ENCODE measurements around the gene SNED1. TPM values are rescaled to one million over a fixed set of nuclear protein-coding genes. Genes with fewer than 3 reads are reported as not detected.

The SNED1 gene
- total and polyA plus RNA-seq, 2 donors (not counting 1 experiment from before 2014, with no cell fraction given), result 27.2 to 39.5 TPM

DNA sequence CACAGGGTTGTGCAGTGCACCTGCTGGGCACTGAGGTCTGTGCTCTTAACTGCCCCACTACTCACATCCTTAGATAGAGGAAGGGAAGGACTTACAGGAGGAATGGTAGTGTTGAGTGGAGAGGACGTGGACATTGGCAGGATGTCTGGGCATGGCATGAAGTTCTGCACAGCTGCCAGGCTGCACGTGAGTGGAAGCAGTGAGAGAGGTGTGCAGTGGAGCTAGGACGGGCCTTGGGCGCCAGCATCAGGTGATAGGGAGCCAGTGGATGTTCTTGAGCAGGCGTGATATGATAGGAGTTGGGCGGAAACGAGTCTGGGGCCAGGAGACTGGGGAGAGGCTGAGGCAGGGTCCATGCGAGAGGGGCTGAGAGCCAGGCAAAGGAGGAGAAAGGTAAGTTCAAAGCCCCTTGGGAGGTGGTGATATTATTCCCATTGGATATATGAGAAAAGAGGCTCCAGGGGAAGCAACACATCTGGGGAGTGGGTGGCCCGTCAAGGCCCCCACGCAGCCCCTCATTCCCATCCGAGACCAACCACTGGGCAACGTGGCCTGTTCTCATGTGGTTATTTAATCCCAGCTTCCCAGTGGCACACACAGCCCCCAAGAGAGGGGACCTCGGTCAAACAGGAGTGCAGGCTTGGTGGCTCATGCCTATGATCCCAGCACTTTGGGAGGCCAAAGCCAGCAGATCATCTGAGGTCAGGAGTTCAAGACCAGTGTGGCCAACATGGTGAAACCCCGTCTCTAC, 45.7 kb upstream of the SNED1 start:
- Histone ChIP-seq H3K27ac (ENCODE audit: insufficient read depth, low read length) (no peak overlapping the region), H3K4me1 (ENCODE audit: control insufficient read depth, extremely low read depth, insufficient read depth, low read length) (peaks cover 2% of the 10 kb centered on the region), H2AFZ (ENCODE audit: low read length) (no peak overlapping the region), H3K79me2 (ENCODE audit: control insufficient read depth, insufficient read depth, low read length) (no peaks in the 10 kb centered on the region), H3K9ac (ENCODE audit: insufficient read depth, low read length) (no peak overlapping the region), H3K4me3 (replicated peaks in 1 of 4; ENCODE audit: control extremely low read depth in 1 of 4, insufficient read depth in 1 of 4, low read depth in 3 of 4, low read length in 4 of 4) (no peak overlapping the region), H3K4me2 (ENCODE audit: extremely low read depth, insufficient read depth, low read length) (no peak overlapping the region), H4K20me1 (ENCODE audit: control insufficient read depth, extremely low read depth, insufficient read depth, low read length) (no peaks in the 10 kb centered on the region), H3K36me3 (ENCODE audit: control insufficient read depth, insufficient read depth, low read length) (no peaks in the 10 kb centered on the region), H3K9me3 (ENCODE audit: control insufficient read depth, insufficient read depth, low read depth, low read length) (no peaks in the 10 kb centered on the region), H3K27me3 (ENCODE audit: control insufficient read depth, insufficient read depth, low read length) (peaks cover 25% of the 10 kb centered on the region)
- DNase-seq (ENCODE audit: low read depth in 2 of 2), result no peak
- TF ChIP-seq EZH2 (IDR thresholded peaks at IDR 0.05; ENCODE audit: low read length, missing control alignments), result no peak
- TF ChIP-seq, protein P1, sequence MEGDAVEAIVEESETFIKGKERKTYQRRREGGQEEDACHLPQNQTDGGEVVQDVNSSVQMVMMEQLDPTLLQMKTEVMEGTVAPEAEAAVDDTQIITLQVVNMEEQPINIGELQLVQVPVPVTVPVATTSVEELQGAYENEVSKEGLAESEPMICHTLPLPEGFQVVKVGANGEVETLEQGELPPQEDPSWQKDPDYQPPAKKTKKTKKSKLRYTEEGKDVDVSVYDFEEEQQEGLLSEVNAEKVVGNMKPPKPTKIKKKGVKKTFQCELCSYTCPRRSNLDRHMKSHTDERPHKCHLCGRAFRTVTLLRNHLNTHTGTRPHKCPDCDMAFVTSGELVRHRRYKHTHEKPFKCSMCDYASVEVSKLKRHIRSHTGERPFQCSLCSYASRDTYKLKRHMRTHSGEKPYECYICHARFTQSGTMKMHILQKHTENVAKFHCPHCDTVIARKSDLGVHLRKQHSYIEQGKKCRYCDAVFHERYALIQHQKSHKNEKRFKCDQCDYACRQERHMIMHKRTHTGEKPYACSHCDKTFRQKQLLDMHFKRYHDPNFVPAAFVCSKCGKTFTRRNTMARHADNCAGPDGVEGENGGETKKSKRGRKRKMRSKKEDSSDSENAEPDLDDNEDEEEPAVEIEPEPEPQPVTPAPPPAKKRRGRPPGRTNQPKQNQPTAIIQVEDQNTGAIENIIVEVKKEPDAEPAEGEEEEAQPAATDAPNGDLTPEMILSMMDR (conservative IDR thresholded peaks at IDR 0.05 in 1 of 2, IDR thresholded peaks at IDR 0.05 in 1 of 2; ENCODE audit: low read depth in 1 of 2, low read length in 2 of 2), result no peak

DNA sequence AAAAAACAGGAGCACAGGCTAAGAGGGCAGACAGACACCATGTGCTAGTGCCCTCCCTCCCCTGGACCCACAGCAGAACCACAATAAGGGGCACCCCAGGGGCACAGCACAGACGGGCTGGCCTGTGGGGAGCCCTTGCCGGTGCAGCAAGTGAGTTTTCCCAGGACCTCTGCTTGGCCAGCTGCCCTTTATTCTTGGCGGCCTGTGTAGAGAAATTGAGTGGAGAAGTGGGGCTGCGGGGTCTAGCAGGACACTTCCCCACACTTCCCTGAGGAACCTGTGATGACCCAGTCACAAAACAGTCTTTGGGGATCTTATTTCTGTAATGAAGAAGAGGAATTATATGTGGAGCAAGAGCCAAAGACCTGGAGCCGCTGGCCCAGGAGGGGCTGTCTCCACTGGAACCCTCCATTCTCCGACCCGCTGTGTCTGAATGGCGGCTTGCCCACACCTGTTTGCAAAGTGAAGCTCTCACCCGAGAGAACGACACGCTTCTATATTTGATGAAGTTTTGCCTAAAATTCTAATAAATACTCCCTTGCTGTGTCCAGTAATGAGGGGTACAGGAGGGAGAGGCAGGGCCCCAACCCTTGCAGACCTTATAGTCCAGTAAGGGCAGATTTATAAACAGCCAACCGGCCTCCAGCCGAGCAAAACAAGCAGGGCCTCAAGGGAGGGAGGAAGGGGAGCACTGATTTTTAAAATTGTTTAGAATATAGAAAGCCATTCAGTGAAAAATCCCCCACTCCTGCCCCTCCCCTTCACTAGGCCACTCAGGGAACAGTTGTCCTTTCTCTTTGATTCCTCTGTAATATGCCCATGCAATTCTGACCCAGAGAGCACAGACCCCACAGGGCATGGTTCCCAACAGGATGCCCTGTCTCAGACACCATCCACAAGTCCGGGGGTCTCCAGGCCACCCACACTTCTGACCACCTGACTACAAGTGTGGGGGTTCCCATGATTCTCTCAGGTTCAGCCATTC, 44.7 kb upstream of the SNED1 start:
- H3K9ac ChIP-seq (ENCODE audit: insufficient read depth, low read length), result no peak overlapping the region
- H3K4me2 ChIP-seq (ENCODE audit: extremely low read depth, insufficient read depth, low read length), result no peak overlapping the region
- no peaks in the 10 kb centered on the region for H3K79me2 ChIP-seq (ENCODE audit: control insufficient read depth, insufficient read depth, low read length)
- no peaks in the 10 kb centered on the region for H4K20me1 ChIP-seq (ENCODE audit: control insufficient read depth, extremely low read depth, insufficient read depth, low read length)
- TF ChIP-seq EZH2 (IDR thresholded peaks at IDR 0.05; ENCODE audit: low read length, missing control alignments), result no peak
- TF ChIP-seq, protein P1 (conservative IDR thresholded peaks at IDR 0.05 in 1 of 2, IDR thresholded peaks at IDR 0.05 in 1 of 2; ENCODE audit: low read depth in 1 of 2, low read length in 2 of 2), result no peak
- no peaks in the 10 kb centered on the region for H3K9me3 ChIP-seq (ENCODE audit: control insufficient read depth, insufficient read depth, low read depth, low read length)
- H3K27ac ChIP-seq (ENCODE audit: insufficient read depth, low read length), result no peak overlapping the region
- H3K27me3 ChIP-seq (ENCODE audit: control insufficient read depth, insufficient read depth, low read length), result peaks cover 25% of the 10 kb centered on the region
- peaks cover 2% of the 10 kb centered on the region for H3K4me1 ChIP-seq (ENCODE audit: control insufficient read depth, extremely low read depth, insufficient read depth, low read length)
- no peak overlapping the region for H3K4me3 ChIP-seq (replicated peaks in 1 of 4; ENCODE audit: control extremely low read depth in 1 of 4, insufficient read depth in 1 of 4, low read depth in 3 of 4, low read length in 4 of 4)
- no peak overlapping the region for H2AFZ ChIP-seq (ENCODE audit: low read length)
- no peaks in the 10 kb centered on the region for H3K36me3 ChIP-seq (ENCODE audit: control insufficient read depth, insufficient read depth, low read length)
- DNase-seq (ENCODE audit: low read depth in 2 of 2), result no peak
